Activated T-helper 17 cell treated with anti-CD3 and anti-CD28 coated beads, Interleukin-2, amount 50 U/mL, for 72 hours (primary cell): ENCODE measurements around the gene DNER. TPM values are rescaled to one million over a fixed set of nuclear protein-coding genes. Genes with fewer than 3 reads are reported as not detected.
"Not testable (repeated sequence)": the region's sequence is repeated elsewhere in the genome, so short reads cannot be mapped to it uniquely, and the experiment has no call there.

ENCODE experiments used
- ATAC-seq: fragments of 150-1000 bp; cut with Tn5 transposase; replicated peaks from 2 replicates; pipeline ENCODE4 v1.10.0; 2021; ENCODE audit warnings: mild to moderate bottlenecking, moderate library complexity
- H3K27ac Mint-ChIP-seq: one replicate; pipeline ENCODE4 v1.8.0; 2022; ENCODE audit warnings: mixed read lengths
- H3K27me3 Mint-ChIP-seq: one replicate; pipeline ENCODE4 v1.8.0; 2022; ENCODE audit warnings: mixed read lengths
- H3K36me3 Mint-ChIP-seq: one replicate; pipeline ENCODE4 v1.8.0; 2022; ENCODE audit warnings: low read depth, mild to moderate bottlenecking, mixed read lengths
- H3K4me1 Mint-ChIP-seq: one replicate; pipeline ENCODE4 v1.8.0; 2022; ENCODE audit warnings: mixed read lengths
- H3K4me3 Mint-ChIP-seq: one replicate; pipeline ENCODE4 v1.8.0; 2022; ENCODE audit warnings: mild to moderate bottlenecking, mixed read lengths
- H3K9me3 Mint-ChIP-seq: one replicate; pipeline ENCODE4 v1.8.0; 2022; ENCODE audit warnings: mixed read lengths
- total RNA-seq, 2 donors: library from RNA; stranded (reverse); gene quantifications; one replicate each; pipeline ENCODE4 v1.2.3, GENCODE V29; 2022

DNER gene, protein sequence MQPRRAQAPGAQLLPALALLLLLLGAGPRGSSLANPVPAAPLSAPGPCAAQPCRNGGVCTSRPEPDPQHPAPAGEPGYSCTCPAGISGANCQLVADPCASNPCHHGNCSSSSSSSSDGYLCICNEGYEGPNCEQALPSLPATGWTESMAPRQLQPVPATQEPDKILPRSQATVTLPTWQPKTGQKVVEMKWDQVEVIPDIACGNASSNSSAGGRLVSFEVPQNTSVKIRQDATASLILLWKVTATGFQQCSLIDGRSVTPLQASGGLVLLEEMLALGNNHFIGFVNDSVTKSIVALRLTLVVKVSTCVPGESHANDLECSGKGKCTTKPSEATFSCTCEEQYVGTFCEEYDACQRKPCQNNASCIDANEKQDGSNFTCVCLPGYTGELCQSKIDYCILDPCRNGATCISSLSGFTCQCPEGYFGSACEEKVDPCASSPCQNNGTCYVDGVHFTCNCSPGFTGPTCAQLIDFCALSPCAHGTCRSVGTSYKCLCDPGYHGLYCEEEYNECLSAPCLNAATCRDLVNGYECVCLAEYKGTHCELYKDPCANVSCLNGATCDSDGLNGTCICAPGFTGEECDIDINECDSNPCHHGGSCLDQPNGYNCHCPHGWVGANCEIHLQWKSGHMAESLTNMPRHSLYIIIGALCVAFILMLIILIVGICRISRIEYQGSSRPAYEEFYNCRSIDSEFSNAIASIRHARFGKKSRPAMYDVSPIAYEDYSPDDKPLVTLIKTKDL
- not detected for total RNA-seq

DNA sequence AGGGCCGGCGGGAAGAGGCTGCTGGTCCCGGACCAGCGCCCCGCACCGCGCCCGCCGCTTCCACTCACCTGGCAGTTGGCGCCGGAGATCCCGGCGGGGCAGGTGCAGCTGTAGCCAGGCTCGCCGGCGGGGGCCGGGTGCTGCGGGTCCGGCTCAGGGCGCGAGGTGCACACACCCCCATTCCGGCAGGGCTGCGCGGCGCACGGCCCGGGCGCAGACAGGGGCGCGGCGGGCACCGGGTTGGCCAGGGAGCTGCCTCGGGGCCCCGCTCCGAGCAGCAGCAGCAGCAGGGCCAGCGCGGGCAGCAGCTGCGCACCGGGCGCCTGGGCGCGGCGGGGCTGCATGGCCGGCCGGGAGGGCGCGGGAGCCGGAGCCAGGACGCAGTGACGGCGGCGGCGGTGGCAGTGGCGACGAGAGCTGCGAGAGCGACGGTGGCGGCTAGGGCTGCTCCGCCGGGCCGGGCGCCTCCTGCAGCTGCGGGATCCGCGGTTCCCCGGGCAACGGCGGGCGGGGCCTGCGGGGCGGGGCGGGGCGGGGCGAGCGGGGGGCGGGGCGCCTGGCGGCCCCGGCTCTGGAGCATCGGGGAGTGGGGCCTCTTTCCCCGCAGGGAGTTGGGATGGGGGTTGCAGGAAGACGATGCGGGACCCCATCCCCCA lies at the start of gene DNER:
DNER (minus strand) TSS at position 476 of the 656 bp plus-strand sequence; CDS start at position 344, 132 bp downstream.
- ATAC-seq, result peak; percentile 87
- H3K27ac Mint-ChIP-seq, result no peak within 1 kb of the TSS

DNA sequence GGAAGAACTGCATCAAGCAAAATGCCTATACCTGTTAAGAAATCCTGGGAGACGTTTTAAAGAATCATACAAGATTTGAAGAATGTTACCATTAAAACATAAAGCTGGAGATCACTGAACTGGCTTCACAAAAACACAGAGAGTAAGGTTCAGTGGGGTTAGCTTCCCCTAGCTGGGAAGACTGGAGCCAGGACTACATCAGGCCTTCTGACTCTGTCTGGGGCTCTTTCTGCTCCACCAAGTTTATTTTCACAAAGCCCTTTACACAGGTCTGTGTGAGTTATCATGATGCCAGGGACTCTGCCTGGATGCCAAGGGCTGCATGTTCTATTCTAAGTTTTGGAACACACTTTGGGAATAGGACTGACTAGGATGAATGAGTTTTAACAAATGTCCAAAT lies 47.3 kb upstream of the DNER start:
- Mint-ChIP-seq H3K36me3 (peaks cover 34% of the 10 kb centered on the region), H3K27ac (no peak overlapping the region), H3K9me3 (no peaks in the 10 kb centered on the region), H3K4me1 (no peaks in the 10 kb centered on the region), H3K27me3 (no peaks in the 10 kb centered on the region), H3K4me3 (no peak overlapping the region)
- ATAC-seq, result no peak

More for the DNA sequence above, at the start of gene DNER:
- Mint-ChIP-seq H3K9me3 (no peaks in the 10 kb centered on the region), H3K27me3 (peaks cover 57% of the 10 kb centered on the region), H3K36me3 (peaks cover 10% of the 10 kb centered on the region), H3K4me3 (peak within 1 kb of the TSS; percentile 44), H3K4me1 (no peaks in the 10 kb centered on the region)

DNA sequence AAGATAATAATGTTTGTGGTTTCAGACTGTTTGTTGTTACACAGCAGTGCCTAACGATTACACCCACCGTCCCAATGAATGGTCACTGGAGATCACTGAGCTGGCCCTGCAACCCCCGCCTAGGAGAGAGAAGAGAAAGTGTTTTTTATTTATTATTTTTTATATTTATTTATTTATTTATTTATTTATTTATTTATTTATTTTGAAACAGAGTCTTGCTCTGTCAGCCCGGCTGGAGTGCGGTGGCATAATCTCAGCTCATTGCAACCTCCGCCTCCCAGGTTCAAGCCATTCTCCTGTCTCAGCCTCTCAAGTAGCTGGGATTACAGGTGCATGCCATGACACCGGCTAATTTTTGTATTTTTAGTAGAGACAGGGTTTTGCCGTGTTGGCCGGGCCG lies 43.1 kb upstream of the DNER start:
- not testable (repeated sequence) for H3K36me3 Mint-ChIP-seq, H3K4me3 Mint-ChIP-seq, H3K4me1 Mint-ChIP-seq, H3K27me3 Mint-ChIP-seq, H3K9me3 Mint-ChIP-seq, ATAC-seq, H3K27ac Mint-ChIP-seq

DNA sequence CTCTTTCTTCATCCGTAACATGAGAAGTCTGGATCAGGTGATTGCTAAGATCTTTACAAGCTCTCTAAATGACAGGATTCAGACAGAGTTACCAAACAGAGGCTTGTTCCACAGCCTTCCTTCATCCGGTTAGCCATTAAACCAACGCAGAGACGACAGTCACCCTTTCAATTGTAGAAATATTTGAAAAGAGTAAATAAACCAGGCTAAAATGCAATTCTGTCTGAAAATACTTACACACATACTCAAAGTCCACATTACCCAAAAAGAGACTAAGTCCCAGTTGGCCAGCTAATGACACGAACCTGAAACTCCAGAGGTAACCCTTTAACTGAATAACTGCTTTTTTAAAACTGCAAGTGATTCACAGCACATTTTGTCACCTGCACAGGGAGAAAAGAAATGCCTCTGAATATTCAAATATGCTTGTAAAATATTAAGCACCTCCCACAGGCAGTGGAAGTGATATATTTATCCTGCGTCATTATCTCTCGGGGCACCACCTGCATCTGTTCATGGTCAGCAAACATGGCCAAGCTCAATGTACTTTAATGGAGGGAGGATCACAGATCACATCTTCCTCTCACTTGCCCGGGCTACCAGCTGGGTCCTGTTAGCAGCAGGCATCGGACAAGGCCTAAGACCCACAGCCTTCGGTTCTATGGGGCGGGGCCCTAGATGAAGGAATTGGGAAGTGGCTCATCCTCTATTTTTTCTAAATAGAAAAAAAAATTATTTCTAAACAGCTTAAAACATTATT lies 38.8 kb upstream of the DNER start:
- Mint-ChIP-seq H3K4me1 (no peaks in the 10 kb centered on the region), H3K9me3 (no peaks in the 10 kb centered on the region), H3K27ac (no peak overlapping the region), H3K27me3 (peaks cover under 1% of the 10 kb centered on the region), H3K4me3 (no peak overlapping the region), H3K36me3 (no peaks in the 10 kb centered on the region)
- ATAC-seq, result no peak

DNA sequence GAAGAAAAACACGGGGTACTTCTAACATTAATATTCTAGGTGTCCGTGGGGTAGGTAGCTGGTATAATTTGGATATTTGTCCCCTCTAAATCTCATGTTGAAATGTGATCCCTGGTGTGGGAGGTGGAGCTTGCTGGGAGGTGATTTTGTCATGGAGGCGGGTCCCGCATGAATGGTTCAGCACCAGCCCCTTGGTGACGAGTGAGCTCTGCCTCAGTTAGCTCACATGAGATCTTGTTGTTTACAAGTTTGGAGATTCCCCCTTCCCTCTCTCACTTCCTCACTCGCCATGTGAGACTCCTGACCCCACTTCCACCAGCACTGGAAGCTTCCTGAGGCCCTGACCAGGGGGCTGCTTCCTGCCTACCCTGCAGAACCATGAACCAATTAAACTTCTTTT lies 35.4 kb upstream of the DNER start:
- Mint-ChIP-seq H3K36me3 (no peaks in the 10 kb centered on the region), H3K9me3 (no peaks in the 10 kb centered on the region), H3K4me3 (no peak overlapping the region), H3K27me3 (peaks cover 5% of the 10 kb centered on the region), H3K4me1 (no peaks in the 10 kb centered on the region), H3K27ac (no peak overlapping the region)
- no peak for ATAC-seq

DNA sequence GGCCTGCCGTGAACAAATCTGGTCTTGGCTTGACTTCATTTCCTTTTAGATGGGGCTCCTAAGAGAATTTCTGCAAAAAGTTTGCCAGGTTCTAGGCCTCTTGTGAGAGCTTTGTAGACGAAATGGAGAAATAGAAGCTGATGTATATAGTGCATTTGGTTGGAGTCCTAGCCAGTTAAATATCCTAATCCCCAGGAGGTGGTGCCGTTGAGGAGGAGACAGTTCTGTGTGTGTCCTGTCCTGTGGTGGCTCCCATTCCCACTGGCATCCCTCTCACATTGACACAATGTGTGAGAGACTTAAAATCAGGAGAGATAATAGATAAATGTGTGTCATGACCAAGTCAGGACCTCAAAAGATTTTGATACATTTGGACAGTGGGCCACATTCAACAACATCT lies 34.6 kb upstream of the DNER start:
- no peak for ATAC-seq
- H3K4me1 Mint-ChIP-seq, result no peaks in the 10 kb centered on the region
- H3K4me3 Mint-ChIP-seq, result no peak overlapping the region
- H3K9me3 Mint-ChIP-seq, result no peaks in the 10 kb centered on the region
- H3K27me3 Mint-ChIP-seq, result peaks cover 8% of the 10 kb centered on the region
- H3K36me3 Mint-ChIP-seq, result no peaks in the 10 kb centered on the region
- no peak overlapping the region for H3K27ac Mint-ChIP-seq

DNA sequence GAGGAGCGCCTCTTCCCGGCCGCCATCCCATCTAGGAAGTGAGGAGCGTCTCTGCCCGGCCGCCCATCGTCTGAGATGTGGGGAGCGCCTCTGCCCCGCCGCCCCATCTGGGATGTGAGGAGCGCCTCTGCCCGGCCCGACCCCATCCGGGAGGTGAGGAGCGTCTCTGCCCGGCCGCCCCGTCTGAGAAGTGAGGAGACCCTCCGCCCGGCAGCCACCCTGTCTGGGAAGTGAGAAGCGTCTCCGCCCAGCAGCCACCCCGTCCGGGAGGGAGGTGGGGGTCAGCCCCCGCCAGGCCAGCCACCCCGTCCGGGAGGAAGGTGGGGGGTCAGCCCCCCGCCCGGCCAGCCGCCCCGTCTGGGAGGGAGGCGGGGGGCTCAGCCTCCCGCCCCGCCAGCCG lies 28.3 kb upstream of the DNER start:
- not testable (repeated sequence) for ATAC-seq, H3K27me3 Mint-ChIP-seq, H3K27ac Mint-ChIP-seq, H3K4me1 Mint-ChIP-seq, H3K36me3 Mint-ChIP-seq, H3K4me3 Mint-ChIP-seq
- peaks cover 12% of the 10 kb centered on the region for H3K9me3 Mint-ChIP-seq

DNA sequence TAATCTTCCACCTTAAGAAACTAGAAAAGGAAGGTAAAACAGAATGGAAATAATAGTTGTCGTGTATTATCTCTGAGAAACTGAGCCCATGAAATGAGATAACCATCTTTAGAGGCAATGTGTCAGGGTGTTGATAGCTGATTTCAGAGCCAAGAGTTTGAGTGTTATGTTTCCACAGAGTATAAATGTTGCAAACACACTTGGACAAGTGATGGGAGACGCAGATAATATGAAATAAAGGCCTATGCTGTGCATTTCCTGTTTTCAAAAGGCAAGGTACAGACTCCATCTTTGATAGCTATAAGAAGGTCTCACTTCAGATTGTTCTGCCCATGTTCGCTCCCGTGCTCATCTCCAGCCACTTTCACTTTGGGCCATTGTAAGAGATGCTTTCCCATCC lies 25.9 kb upstream of the DNER start:
- peaks cover 13% of the 10 kb centered on the region for H3K9me3 Mint-ChIP-seq
- no peaks in the 10 kb centered on the region for H3K4me1 Mint-ChIP-seq
- H3K27me3 Mint-ChIP-seq, result peaks cover 4% of the 10 kb centered on the region
- H3K27ac Mint-ChIP-seq, result no peak overlapping the region
- no peaks in the 10 kb centered on the region for H3K36me3 Mint-ChIP-seq
- no peak overlapping the region for H3K4me3 Mint-ChIP-seq
- ATAC-seq, result no peak

DNA sequence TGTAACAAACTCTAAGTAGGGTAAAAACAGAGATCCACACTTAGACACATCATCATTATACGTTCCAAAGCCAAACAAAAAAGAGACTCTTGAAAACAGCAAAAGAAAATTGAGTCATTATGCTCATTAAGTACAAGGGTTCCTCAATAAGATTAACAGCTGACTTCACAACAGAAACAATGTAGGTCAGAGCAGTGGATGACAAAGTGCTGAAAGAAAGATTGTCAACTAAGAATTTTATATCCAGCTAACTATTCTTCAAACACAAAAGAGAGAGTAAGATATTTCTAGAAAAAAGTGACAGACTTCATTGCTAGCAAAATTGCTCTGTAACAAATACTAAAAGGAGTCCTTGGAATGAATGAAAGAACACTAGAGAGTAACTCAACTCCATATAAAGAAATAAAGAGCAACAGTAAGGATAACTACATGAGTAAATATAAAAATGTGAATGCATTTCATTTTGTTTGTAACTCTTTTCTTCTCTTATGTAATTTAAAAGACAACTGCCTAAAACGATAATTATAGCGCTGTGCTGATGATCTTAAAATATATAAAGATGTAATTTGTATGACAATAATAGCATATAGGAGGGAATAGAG lies 23.8 kb upstream of the DNER start:
- Mint-ChIP-seq H3K4me3 (no peak overlapping the region), H3K36me3 (no peaks in the 10 kb centered on the region), H3K27me3 (no peaks in the 10 kb centered on the region), H3K27ac (no peak overlapping the region), H3K4me1 (no peaks in the 10 kb centered on the region), H3K9me3 (peaks cover 13% of the 10 kb centered on the region)
- ATAC-seq, result no peak

DNA sequence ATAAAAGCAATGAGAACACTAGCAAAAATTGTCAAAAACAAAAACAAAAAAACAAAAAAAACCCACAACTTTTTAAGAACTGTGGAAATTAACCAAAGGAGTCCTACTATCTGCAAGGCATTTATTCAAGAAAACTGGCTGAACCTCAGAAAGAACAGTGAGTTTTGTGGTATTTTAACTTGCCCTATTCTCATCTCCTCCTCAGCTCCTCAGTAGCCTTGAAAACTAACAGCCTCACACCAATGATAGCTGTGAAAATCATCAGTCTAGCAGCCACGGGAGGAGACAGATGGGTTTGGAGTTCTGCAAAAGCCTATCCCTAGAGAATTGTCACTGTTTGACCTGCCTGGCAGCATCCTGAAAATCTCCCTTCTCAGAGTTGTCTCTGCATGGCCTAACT lies 20.1 kb upstream of the DNER start:
- Mint-ChIP-seq H3K4me1 (no peaks in the 10 kb centered on the region), H3K9me3 (peaks cover 13% of the 10 kb centered on the region), H3K27ac (no peak overlapping the region), H3K4me3 (no peak overlapping the region), H3K36me3 (no peaks in the 10 kb centered on the region), H3K27me3 (peaks cover 3% of the 10 kb centered on the region)
- no peak for ATAC-seq

DNA sequence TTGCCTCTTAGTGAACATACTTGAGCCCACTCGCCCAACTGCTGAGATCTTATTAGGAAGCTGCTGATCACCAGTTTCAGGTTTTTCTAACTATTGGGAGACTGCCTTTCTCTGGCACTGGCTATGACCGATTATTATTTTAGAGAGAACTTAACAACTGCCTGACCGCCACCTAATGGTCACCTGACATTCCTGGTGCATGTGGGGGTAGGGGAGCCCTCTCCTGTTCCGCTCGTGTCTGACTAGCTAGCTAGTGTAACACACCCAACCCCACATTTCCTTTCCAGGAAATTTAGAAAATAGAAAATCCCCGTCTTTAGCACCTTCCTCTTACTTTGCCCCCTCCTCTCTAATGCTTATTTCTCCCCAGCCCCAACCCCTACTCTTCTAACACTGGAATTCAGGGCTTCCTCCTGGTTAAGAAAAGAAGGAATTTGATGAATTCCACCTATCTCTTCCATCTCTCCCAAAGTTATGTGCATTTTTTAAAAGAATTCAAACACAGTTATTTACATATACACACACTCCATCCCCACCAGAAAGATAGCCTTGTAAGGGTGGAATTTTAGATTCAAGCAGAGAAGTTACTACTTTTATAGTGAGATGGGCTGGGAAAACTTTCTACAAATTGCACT lies 19.4 kb upstream of the DNER start:
- no peak for ATAC-seq
- H3K27me3 Mint-ChIP-seq, result peaks cover 3% of the 10 kb centered on the region
- no peak overlapping the region for H3K4me3 Mint-ChIP-seq
- no peak overlapping the region for H3K27ac Mint-ChIP-seq
- H3K36me3 Mint-ChIP-seq, result no peaks in the 10 kb centered on the region
- H3K4me1 Mint-ChIP-seq, result no peaks in the 10 kb centered on the region
- H3K9me3 Mint-ChIP-seq, result peaks cover 9% of the 10 kb centered on the region

DNA sequence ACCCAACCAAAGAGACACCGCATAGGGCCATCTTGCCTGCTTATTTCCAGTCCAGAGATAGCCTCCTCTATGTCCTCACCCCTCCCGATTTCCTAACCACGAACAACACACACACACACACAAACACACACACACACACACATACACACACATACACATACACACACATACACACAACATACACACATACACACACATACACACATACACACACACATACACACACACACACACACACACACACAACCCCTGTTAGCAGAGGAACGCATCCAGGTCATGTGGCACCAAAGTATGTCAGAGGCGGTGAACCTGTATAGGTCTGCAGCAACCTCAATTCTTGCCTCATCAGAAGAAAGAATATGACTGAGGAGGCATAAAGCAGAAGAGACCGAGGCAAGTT lies 18.5 kb upstream of the DNER start:
- no peaks in the 10 kb centered on the region for H3K36me3 Mint-ChIP-seq
- H3K4me1 Mint-ChIP-seq, result no peaks in the 10 kb centered on the region
- peaks cover 3% of the 10 kb centered on the region for H3K9me3 Mint-ChIP-seq
- no peak overlapping the region for H3K27ac Mint-ChIP-seq
- no peak overlapping the region for H3K4me3 Mint-ChIP-seq
- H3K27me3 Mint-ChIP-seq, result peaks cover 6% of the 10 kb centered on the region
- ATAC-seq, result no peak

DNA sequence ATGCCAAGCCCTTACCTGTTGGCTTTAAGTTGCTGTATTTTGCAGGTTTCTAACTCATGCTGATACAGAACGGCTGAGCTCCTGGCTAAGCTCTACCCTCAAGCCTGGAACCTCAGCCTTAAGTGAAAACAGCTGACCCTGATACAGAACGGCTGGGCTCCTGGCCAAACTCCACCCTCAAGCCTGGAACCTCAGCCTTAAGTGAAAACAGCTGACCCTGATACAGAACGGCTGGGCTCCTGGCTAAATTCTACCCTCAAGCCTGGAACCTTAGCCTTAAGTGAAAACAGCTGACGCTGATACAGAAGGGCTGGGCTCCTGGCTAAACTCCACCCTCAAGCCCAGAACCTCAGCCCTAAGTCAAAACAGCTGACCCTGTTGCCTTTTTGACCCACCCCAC lies 17.6 kb upstream of the DNER start:
- Mint-ChIP-seq H3K27me3 (peaks cover 6% of the 10 kb centered on the region), H3K36me3 (no peaks in the 10 kb centered on the region), H3K9me3 (no peaks in the 10 kb centered on the region), H3K27ac (no peak overlapping the region), H3K4me1 (no peaks in the 10 kb centered on the region), H3K4me3 (no peak overlapping the region)
- ATAC-seq, result no peak

DNA sequence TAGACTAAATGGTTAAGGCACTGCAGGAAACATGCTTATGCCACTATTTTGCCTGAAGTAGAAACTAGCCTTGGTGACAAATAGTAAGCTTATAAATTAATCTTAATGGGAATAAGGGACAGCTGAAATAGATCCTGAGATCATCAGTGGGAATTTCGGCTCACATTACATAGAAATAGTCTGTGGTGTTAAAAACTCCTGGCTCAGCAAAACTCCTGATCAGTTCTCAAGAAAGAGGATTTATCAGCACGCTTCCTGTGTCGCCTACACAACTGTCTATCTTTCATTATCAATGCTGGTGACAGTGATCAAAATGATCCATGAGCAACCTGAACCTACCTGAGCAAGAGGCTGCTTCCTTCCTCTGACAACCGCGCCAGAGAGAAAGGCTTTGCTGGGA lies 17.0 kb upstream of the DNER start:
- no peak overlapping the region for H3K4me3 Mint-ChIP-seq
- no peaks in the 10 kb centered on the region for H3K4me1 Mint-ChIP-seq
- no peak overlapping the region for H3K27ac Mint-ChIP-seq
- no peaks in the 10 kb centered on the region for H3K9me3 Mint-ChIP-seq
- no peak for ATAC-seq
- H3K27me3 Mint-ChIP-seq, result peaks cover 6% of the 10 kb centered on the region
- no peaks in the 10 kb centered on the region for H3K36me3 Mint-ChIP-seq
